WTC11 (cell line): ENCODE data around the gene RCBTB1. TPM values are rescaled to one million over a fixed set of nuclear protein-coding genes. Genes with fewer than 3 reads are reported as not detected.

Experiments
- ATAC-seq: fragments of 200-7000 bp; cut with Tn5 transposase; 2 replicates; pipeline ENCODE4 v1.10.0; 2021; ENCODE audit warnings: mild to moderate bottlenecking, moderate library complexity
- CTCF ChIA-PET: fragments of 300-600 bp; sonication (Branson Sonifier 250); formaldehyde crosslinking; loops from one replicate; lab custom pipeline; 2021; ENCODE audit warnings: antibody characterized with exemption; lab: Charles Lee
- POLR2A ChIA-PET: fragments of 350-600 bp; sonication (Branson Sonifier 250); formaldehyde crosslinking; loops from one replicate; lab custom pipeline; 2021; ENCODE audit warnings: antibody characterized with exemption; lab: Charles Lee
- DNase-seq: peaks from one replicate; pipeline ENCODE4 v3.0.0; 2021; ENCODE audit warnings: low spot score
- H3K27ac Mint-ChIP-seq: 2 replicates; pipeline ENCODE4 v1.8.0; 2021; ENCODE audit warnings: mixed read lengths
- H3K27me3 Mint-ChIP-seq: 2 replicates; pipeline ENCODE4 v1.8.0; 2021; ENCODE audit warnings: low read depth, mild to moderate bottlenecking, moderate library complexity, mixed read lengths
- H3K36me3 Mint-ChIP-seq: 2 replicates; pipeline ENCODE4 v1.8.0; 2021; ENCODE audit warnings: mixed read lengths
- H3K4me1 Mint-ChIP-seq: 2 replicates; pipeline ENCODE4 v1.8.0; 2022; ENCODE audit warnings: mixed read lengths
- H3K4me3 Mint-ChIP-seq: 2 replicates; pipeline ENCODE4 v1.8.0; 2021; ENCODE audit warnings: mild to moderate bottlenecking, moderate library complexity, mixed read lengths
- H3K9me3 Mint-ChIP-seq: 2 replicates; pipeline ENCODE4 v1.8.0; 2021; ENCODE audit warnings: mixed read lengths
- ELF4 ChIP-seq: sonication (generic); formaldehyde crosslinking; IDR thresholded peaks from 2 replicates; pipeline ENCODE4 v1.8.1; 2022; ENCODE audit warnings: low read depth, mild to moderate bottlenecking, moderate library complexity, missing genetic modification reagents
- ERG ChIP-seq: fragments of 250-450 bp; sonication (Bioruptor Pico); IDR thresholded peaks from 2 replicates; pipeline ENCODE4 v1.8.0; 2021; ENCODE audit warnings: mild to moderate bottlenecking
- ETV6 ChIP-seq: sonication (generic); formaldehyde crosslinking; IDR thresholded peaks from 2 replicates; pipeline ENCODE4 v1.8.1; 2022; ENCODE audit warnings: mild to moderate bottlenecking, missing genetic modification reagents
- KAT7 ChIP-seq: sonication (generic); formaldehyde crosslinking; IDR thresholded peaks from 2 replicates; pipeline ENCODE4 v1.8.1; 2023; ENCODE audit warnings: missing genetic modification reagents, mild to moderate bottlenecking, borderline replicate concordance
- MLX ChIP-seq: sonication (generic); formaldehyde crosslinking; IDR thresholded peaks from 2 replicates; pipeline ENCODE4 v1.8.1; 2023; ENCODE audit warnings: mild to moderate bottlenecking, missing genetic modification reagents, moderate library complexity
- MXD4 ChIP-seq: fragments of 250-450 bp; sonication (Bioruptor Pico); IDR thresholded peaks from 2 replicates; pipeline ENCODE4 v1.8.0; 2021; ENCODE audit warnings: mild to moderate bottlenecking, moderate library complexity, borderline replicate concordance
- NFE2L1 ChIP-seq: sonication (generic); formaldehyde crosslinking; IDR thresholded peaks from 2 replicates; pipeline ENCODE4 v1.8.1; 2023; ENCODE audit warnings: missing genetic modification reagents
- NR1H2 ChIP-seq: sonication (generic); formaldehyde crosslinking; IDR thresholded peaks from 2 replicates; pipeline ENCODE4 v1.9.0; 2021; ENCODE audit warnings: mild to moderate bottlenecking, moderate library complexity, missing genetic modification reagents
- NR2C2 ChIP-seq: sonication (generic); formaldehyde crosslinking; IDR thresholded peaks from 2 replicates; pipeline ENCODE4 v1.8.0; 2022; ENCODE audit warnings: mild to moderate bottlenecking, missing genetic modification reagents
- PRDM15 ChIP-seq: sonication (generic); formaldehyde crosslinking; IDR thresholded peaks from 2 replicates; pipeline ENCODE4 v1.8.0; 2022; ENCODE audit warnings: missing genetic modification reagents
- RORB ChIP-seq: fragments of 250-450 bp; sonication (Bioruptor Pico); IDR thresholded peaks from 2 replicates; pipeline ENCODE4 v1.9.0; 2021; ENCODE audit warnings: mild to moderate bottlenecking
- SMAD4 ChIP-seq: sonication (generic); formaldehyde crosslinking; IDR thresholded peaks from 2 replicates; pipeline ENCODE4 v1.8.0; 2022; ENCODE audit warnings: mild to moderate bottlenecking, missing genetic modification reagents
- TEAD1 ChIP-seq: sonication (generic); formaldehyde crosslinking; IDR thresholded peaks from 2 replicates; pipeline ENCODE4 v1.8.0; 2022; ENCODE audit warnings: mild to moderate bottlenecking, missing genetic modification reagents
- USF2 ChIP-seq: sonication (generic); formaldehyde crosslinking; IDR thresholded peaks from 2 replicates; pipeline ENCODE4 v1.8.1; 2023; ENCODE audit warnings: mild to moderate bottlenecking, missing genetic modification reagents, moderate library complexity
- ZNF121 ChIP-seq: sonication (generic); formaldehyde crosslinking; IDR thresholded peaks from 2 replicates; pipeline ENCODE4 v1.8.0; 2023; ENCODE audit warnings: missing genetic modification reagents
- ZNF138 ChIP-seq: sonication (generic); formaldehyde crosslinking; conservative IDR thresholded peaks from 2 replicates; pipeline ENCODE4 v1.8.1; 2022; ENCODE audit warnings: mild to moderate bottlenecking, moderate library complexity, missing genetic modification reagents
- ZNF396 ChIP-seq: fragments of 250-450 bp; sonication (Bioruptor Pico); IDR thresholded peaks from 2 replicates; pipeline ENCODE4 v1.8.0; 2021; ENCODE audit warnings: mild to moderate bottlenecking, moderate library complexity, borderline replicate concordance
- ZNF512 ChIP-seq: sonication (generic); formaldehyde crosslinking; IDR thresholded peaks from 2 replicates; pipeline ENCODE4 v1.8.1; 2022; ENCODE audit warnings: missing genetic modification reagents, borderline replicate concordance
- ZNF671 ChIP-seq: fragments of 250-450 bp; sonication (Bioruptor Pico); IDR thresholded peaks from 2 replicates; pipeline ENCODE4 v1.8.0; 2021; ENCODE audit warnings: mild to moderate bottlenecking
- total RNA-seq: library from RNA; stranded (reverse); gene quantifications from 3 replicates; pipeline ENCODE4 v1.2.3, GENCODE V29; 2021
- TF ChIP-seq, protein P1 (sequence below): fragments of 250-450 bp; sonication (Bioruptor Pico); IDR thresholded peaks from 2 replicates; pipeline ENCODE4 v1.9.0; 2021; ENCODE audit warnings: mild to moderate bottlenecking
- TF ChIP-seq, protein P2 (sequence below): fragments of 250-450 bp; sonication (Bioruptor Pico); IDR thresholded peaks from 2 replicates; pipeline ENCODE4 v2.1.2; 2022; ENCODE audit warnings: mild to moderate bottlenecking, moderate library complexity
- TF ChIP-seq, protein P3 (sequence below): fragments of 200-600 bp; IDR thresholded peaks from 2 replicates; pipeline ENCODE4 v1.8.0; 2022; ENCODE audit warnings: antibody characterized with exemption

RCBTB1 gene
- total RNA-seq, 1 experiment from 2014 or later, result 31.3 TPM

DNA sequence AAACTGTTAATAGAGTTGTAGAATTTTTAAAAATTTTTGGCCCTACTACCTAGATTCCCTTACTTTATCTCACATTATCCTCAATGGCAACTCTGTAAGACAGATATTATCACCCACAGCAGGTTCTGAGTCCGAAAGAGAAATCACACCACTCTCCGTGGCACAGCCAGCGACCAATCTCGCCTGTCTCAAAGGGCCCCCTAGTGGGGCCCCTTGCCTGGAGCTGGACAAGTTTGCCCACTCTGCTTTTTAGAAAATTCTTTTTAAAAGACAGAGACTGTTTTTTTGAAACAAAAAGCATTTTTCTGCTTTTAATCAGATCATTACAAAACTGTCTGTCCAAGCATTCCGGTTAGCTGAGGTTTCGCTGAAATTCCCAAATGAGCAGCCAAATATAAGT, 67.9 kb downstream of the RCBTB1 start (continued):
- TF ChIP-seq PRDM15 (CRISPR knock-in tag) (no peak), ETV6 (CRISPR knock-in tag) (no peak), MXD4 (no peak), NR1H2 (CRISPR knock-in tag) (no peak), ZNF512 (no peak)
- TF ChIP-seq, protein P1, sequence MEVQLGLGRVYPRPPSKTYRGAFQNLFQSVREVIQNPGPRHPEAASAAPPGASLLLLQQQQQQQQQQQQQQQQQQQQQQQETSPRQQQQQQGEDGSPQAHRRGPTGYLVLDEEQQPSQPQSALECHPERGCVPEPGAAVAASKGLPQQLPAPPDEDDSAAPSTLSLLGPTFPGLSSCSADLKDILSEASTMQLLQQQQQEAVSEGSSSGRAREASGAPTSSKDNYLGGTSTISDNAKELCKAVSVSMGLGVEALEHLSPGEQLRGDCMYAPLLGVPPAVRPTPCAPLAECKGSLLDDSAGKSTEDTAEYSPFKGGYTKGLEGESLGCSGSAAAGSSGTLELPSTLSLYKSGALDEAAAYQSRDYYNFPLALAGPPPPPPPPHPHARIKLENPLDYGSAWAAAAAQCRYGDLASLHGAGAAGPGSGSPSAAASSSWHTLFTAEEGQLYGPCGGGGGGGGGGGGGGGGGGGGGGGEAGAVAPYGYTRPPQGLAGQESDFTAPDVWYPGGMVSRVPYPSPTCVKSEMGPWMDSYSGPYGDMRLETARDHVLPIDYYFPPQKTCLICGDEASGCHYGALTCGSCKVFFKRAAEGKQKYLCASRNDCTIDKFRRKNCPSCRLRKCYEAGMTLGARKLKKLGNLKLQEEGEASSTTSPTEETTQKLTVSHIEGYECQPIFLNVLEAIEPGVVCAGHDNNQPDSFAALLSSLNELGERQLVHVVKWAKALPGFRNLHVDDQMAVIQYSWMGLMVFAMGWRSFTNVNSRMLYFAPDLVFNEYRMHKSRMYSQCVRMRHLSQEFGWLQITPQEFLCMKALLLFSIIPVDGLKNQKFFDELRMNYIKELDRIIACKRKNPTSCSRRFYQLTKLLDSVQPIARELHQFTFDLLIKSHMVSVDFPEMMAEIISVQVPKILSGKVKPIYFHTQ, result no peak

- ATAC-seq, result no peak
- POLR2A ChIA-PET, result no interaction called here
- Mint-ChIP-seq H3K9me3 (no peaks in the 10 kb centered on the region), H3K4me3 (no peak overlapping the region), H3K36me3 (no peaks in the 10 kb centered on the region), H3K27ac (no peak overlapping the region), H3K27me3 (no peaks in the 10 kb centered on the region)
- CTCF ChIA-PET, result interaction anchor here (1.3 kb wide), 1 partner anchor 91 kb away, joined by 3 read pairs; no protein-coding TSS in a partner anchor
- no peak for DNase-seq
- TF ChIP-seq NFE2L1 (CRISPR knock-in tag), result no peak
- TF ChIP-seq ZNF671 (CRISPR knock-in tag), result no peak
- no peak for TF ChIP-seq NR2C2 (CRISPR knock-in tag)
- no peak for TF ChIP-seq RORB (CRISPR knock-in tag)
- TF ChIP-seq ZNF138 (CRISPR knock-in tag), result no peak
- TF ChIP-seq ZNF396, result no peak
- no peak for TF ChIP-seq ELF4 (CRISPR knock-in tag)
- TF ChIP-seq SMAD4 (CRISPR knock-in tag), result no peak
- no peak for TF ChIP-seq USF2 (CRISPR knock-in tag)
- TF ChIP-seq MLX (CRISPR knock-in tag), result no peak
- no peak for TF ChIP-seq TEAD1
- TF ChIP-seq, protein P2, sequence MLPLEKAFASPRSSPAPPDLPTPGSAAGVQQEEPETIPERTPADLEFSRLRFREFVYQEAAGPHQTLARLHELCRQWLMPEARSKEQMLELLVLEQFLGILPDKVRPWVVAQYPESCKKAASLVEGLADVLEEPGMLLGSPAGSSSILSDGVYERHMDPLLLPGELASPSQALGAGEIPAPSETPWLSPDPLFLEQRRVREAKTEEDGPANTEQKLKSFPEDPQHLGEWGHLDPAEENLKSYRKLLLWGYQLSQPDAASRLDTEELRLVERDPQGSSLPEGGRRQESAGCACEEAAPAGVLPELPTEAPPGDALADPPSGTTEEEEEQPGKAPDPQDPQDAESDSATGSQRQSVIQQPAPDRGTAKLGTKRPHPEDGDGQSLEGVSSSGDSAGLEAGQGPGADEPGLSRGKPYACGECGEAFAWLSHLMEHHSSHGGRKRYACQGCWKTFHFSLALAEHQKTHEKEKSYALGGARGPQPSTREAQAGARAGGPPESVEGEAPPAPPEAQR, result no peak
- TF ChIP-seq KAT7 (CRISPR knock-in tag), result no peak
- TF ChIP-seq, protein P3, sequence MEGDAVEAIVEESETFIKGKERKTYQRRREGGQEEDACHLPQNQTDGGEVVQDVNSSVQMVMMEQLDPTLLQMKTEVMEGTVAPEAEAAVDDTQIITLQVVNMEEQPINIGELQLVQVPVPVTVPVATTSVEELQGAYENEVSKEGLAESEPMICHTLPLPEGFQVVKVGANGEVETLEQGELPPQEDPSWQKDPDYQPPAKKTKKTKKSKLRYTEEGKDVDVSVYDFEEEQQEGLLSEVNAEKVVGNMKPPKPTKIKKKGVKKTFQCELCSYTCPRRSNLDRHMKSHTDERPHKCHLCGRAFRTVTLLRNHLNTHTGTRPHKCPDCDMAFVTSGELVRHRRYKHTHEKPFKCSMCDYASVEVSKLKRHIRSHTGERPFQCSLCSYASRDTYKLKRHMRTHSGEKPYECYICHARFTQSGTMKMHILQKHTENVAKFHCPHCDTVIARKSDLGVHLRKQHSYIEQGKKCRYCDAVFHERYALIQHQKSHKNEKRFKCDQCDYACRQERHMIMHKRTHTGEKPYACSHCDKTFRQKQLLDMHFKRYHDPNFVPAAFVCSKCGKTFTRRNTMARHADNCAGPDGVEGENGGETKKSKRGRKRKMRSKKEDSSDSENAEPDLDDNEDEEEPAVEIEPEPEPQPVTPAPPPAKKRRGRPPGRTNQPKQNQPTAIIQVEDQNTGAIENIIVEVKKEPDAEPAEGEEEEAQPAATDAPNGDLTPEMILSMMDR, result no peak
- TF ChIP-seq ZNF121 (CRISPR knock-in tag), result no peak
- no peak for TF ChIP-seq ERG (CRISPR knock-in tag)
- TF ChIP-seq, all 79 proteins: peak for 0
- no peaks in the 10 kb centered on the region for H3K4me1 Mint-ChIP-seq
Measured at GRCh38 chr13:49516467-49516866, 68.9 kb downstream of the RCBTB1 start.
